GM12872 (cell line): ENCODE results near the gene RCAN2.

ENCODE experiments used
- CTCF ChIP-seq: IDR thresholded peaks from 3 replicates; pipeline ENCODE4 v1.5.1; 2011; ENCODE audit warnings: low read depth, mild to moderate bottlenecking, low read length, moderate library complexity; ENCODE audit not compliant: insufficient read depth

RCAN2 gene

GRCh38 chr6:46357591-46357990 lies 133.7 kb downstream of the RCAN2 start:
- no peak for TF ChIP-seq CTCF

- no peak for TF ChIP-seq CTCF
Observed at GRCh38 chr6:46356543-46356942, 134.7 kb downstream of the RCAN2 start.

- TF ChIP-seq CTCF, result no peak
Observed at GRCh38 chr6:46353528-46353927, 137.7 kb downstream of the RCAN2 start.

GRCh38 chr6:46352541-46353268 lies 138.5 kb downstream of the RCAN2 start:
- TF ChIP-seq CTCF, result no peak

- TF ChIP-seq CTCF, result no peak
Observed at GRCh38 chr6:46350714-46351113, 140.5 kb downstream of the RCAN2 start.

- TF ChIP-seq CTCF, result no peak
Observed at GRCh38 chr6:46347669-46348068, 143.6 kb downstream of the RCAN2 start.

GRCh38 chr6:46340246-46340645 lies 151.0 kb downstream of the RCAN2 start:
- TF ChIP-seq CTCF, result no peak

- no peak for TF ChIP-seq CTCF
Observed at GRCh38 chr6:46338131-46338530, 153.1 kb downstream of the RCAN2 start.
